Right lung (tissue), 5 donors: ENCODE results near the gene VPS13A. TPM values are rescaled to one million over a fixed set of nuclear protein-coding genes. Genes with fewer than 3 reads are reported as not detected.
"Not testable (repeated sequence)": the region's sequence is repeated elsewhere in the genome, so short reads cannot be mapped to it uniquely, and the experiment has no call there.

Source experiments
- DNase-seq, 2 donors: peaks; one replicate each; pipeline ENCODE4 v3.0.0-alpha.2; 2013
- polyA plus RNA-seq, 5 donors: library from polyadenylated mRNA; unstranded; fragments of 120-200 nt; gene quantifications; one replicate each; pipeline versions ENCODE4 v1.2.1 to v1.2.3, GENCODE V29; 2013; ENCODE audit warnings: inconsistent platforms in 1 of 5, low replicate concordance in 1 of 5; ENCODE audit not compliant: insufficient read length in 5 of 5, insufficient read depth in 1 of 5

The VPS13A gene
- polyA plus RNA-seq, 5 donors, result 14.4 to 35.1 (median 28.8) TPM

- DNase-seq, result no peak
Observed at GRCh38 chr9:77422969-77423368, 245.6 kb downstream of the VPS13A start.

GRCh38 chr9:77423841-77424240, 246.5 kb downstream of the VPS13A start:
- DNase-seq, result no peak

GRCh38 chr9:77424993-77425392, 247.7 kb downstream of the VPS13A start:
- DNase-seq, result no peak

- DNase-seq, result no peak
Observed at GRCh38 chr9:77426712-77427111, 249.4 kb downstream of the VPS13A start.

- DNase-seq, result no peak
Observed at GRCh38 chr9:77427256-77427927, 250.1 kb downstream of the VPS13A start.

- DNase-seq, result no peak
Observed at GRCh38 chr9:77429928-77430327, 252.6 kb downstream of the VPS13A start.

- no peak for DNase-seq
Observed at GRCh38 chr9:77432053-77432452, 254.7 kb downstream of the VPS13A start.

- peak in 1 of 2 donors; percentile 70 for DNase-seq
Observed at GRCh38 chr9:77433675-77434445, 256.5 kb downstream of the VPS13A start.

- no peak for DNase-seq
Observed at GRCh38 chr9:77435277-77435676, 257.9 kb downstream of the VPS13A start.

- DNase-seq, result no peak
Observed at GRCh38 chr9:77435688-77436087, 258.4 kb downstream of the VPS13A start.

GRCh38 chr9:77438653-77439052, 261.3 kb downstream of the VPS13A start:
- DNase-seq, result no peak

- DNase-seq, result no peak
Observed at GRCh38 chr9:77440057-77440456, 262.7 kb downstream of the VPS13A start.

- not testable (repeated sequence) for DNase-seq
Observed at GRCh38 chr9:77441124-77441523, 263.8 kb downstream of the VPS13A start.

GRCh38 chr9:77442436-77442835, 265.1 kb downstream of the VPS13A start:
- no peak for DNase-seq

- no peak for DNase-seq
Observed at GRCh38 chr9:77447646-77448045, 270.3 kb downstream of the VPS13A start.

GRCh38 chr9:77449240-77450084, 272.1 kb downstream of the VPS13A start:
- DNase-seq, result peak; percentile 58 to 65

- no peak for DNase-seq
Observed at GRCh38 chr9:77450085-77450475, 272.7 kb downstream of the VPS13A start.

- no peak for DNase-seq
Observed at GRCh38 chr9:77451507-77451906, 274.2 kb downstream of the VPS13A start.

- no peak for DNase-seq
Observed at GRCh38 chr9:77453825-77454647, 276.7 kb downstream of the VPS13A start.

- DNase-seq, result no peak
Observed at GRCh38 chr9:77454663-77455062, 277.3 kb downstream of the VPS13A start.

GRCh38 chr9:77455312-77455927, 278.1 kb downstream of the VPS13A start:
- DNase-seq, result no peak
